HG03460 (cell line): ENCODE results near the gene CAMK1D.

Experiments
- ATAC-seq: cut with Tn5 transposase; IDR thresholded peaks from one replicate; pipeline ENCODE4 v1.9.1; 2021; ENCODE audit not compliant: unreplicated experiment

Gene CAMK1D

GRCh38 chr10:12369982-12370381 is 20.6 kb downstream of the CAMK1D start:
- no peak for ATAC-seq

GRCh38 chr10:12372846-12373245 is 23.5 kb downstream of the CAMK1D start:
- ATAC-seq: no peak

- no peak for ATAC-seq
Measured at GRCh38 chr10:12375076-12375504, 25.7 kb downstream of the CAMK1D start.

GRCh38 chr10:12376211-12376610 is 26.9 kb downstream of the CAMK1D start:
- no peak for ATAC-seq

- no peak for ATAC-seq
Measured at GRCh38 chr10:12377658-12378290, 28.4 kb downstream of the CAMK1D start.

- ATAC-seq: no peak
Measured at GRCh38 chr10:12380999-12381398, 31.7 kb downstream of the CAMK1D start.

GRCh38 chr10:12381536-12382156 is 32.3 kb downstream of the CAMK1D start:
- no peak for ATAC-seq

GRCh38 chr10:12382157-12382548 is 32.8 kb downstream of the CAMK1D start:
- ATAC-seq: no peak

GRCh38 chr10:12382956-12383531 is 33.7 kb downstream of the CAMK1D start:
- no peak for ATAC-seq

- no peak for ATAC-seq
Measured at GRCh38 chr10:12384906-12385305, 35.6 kb downstream of the CAMK1D start.

GRCh38 chr10:12387561-12388210 is 38.3 kb downstream of the CAMK1D start:
- ATAC-seq: no peak

GRCh38 chr10:12388671-12389070 is 39.3 kb downstream of the CAMK1D start:
- ATAC-seq: no peak

GRCh38 chr10:12389154-12389734 is 39.9 kb downstream of the CAMK1D start:
- ATAC-seq: no peak

- no peak for ATAC-seq
Measured at GRCh38 chr10:12390733-12391132, 41.4 kb downstream of the CAMK1D start.

GRCh38 chr10:12391206-12391605 is 41.9 kb downstream of the CAMK1D start:
- no peak for ATAC-seq

- ATAC-seq: no peak
Measured at GRCh38 chr10:12393831-12394230, 44.5 kb downstream of the CAMK1D start.

- ATAC-seq: no peak
Measured at GRCh38 chr10:12394241-12395033, 45.1 kb downstream of the CAMK1D start.

GRCh38 chr10:12396093-12396492 is 46.7 kb downstream of the CAMK1D start:
- ATAC-seq: no peak

GRCh38 chr10:12396567-12396966 is 47.2 kb downstream of the CAMK1D start:
- no peak for ATAC-seq

GRCh38 chr10:12397147-12397896 is 48.0 kb downstream of the CAMK1D start:
- no peak for ATAC-seq
